K562 (cell line): Measurements from ENCODE around the gene NPEPL1. TPM values are rescaled to one million over a fixed set of nuclear protein-coding genes. Genes with fewer than 3 reads are reported as not detected.

ENCODE experiments used
- C11orf30 ChIP-seq: fragments of 450-650 bp; IDR thresholded peaks from 2 replicates; pipeline ENCODE4 v1.6.1; 2016; ENCODE audit warnings: low read depth, mild to moderate bottlenecking
- CEBPB ChIP-seq: fragments of 450-650 bp; IDR thresholded peaks from 2 replicates; pipeline ENCODE4 v1.6.1; 2016; ENCODE audit warnings: missing genetic modification characterization, missing compliant biosample characterization
- FOXA1 ChIP-seq: fragments of 450-650 bp; IDR thresholded peaks from 2 replicates; pipeline ENCODE4 v1.6.1; 2016; ENCODE audit warnings: mild to moderate bottlenecking, borderline replicate concordance
- FOXJ3 ChIP-seq: sonication (generic); formaldehyde crosslinking; IDR thresholded peaks from 2 replicates; pipeline ENCODE4 v1.4.0; 2020; ENCODE audit warnings: mild to moderate bottlenecking, missing genetic modification reagents
- GATA2 ChIP-seq: sonication (generic); formaldehyde crosslinking; IDR thresholded peaks from 2 replicates; pipeline ENCODE4 v1.4.0; 2020; ENCODE audit warnings: mild to moderate bottlenecking, missing genetic modification reagents
- HINFP ChIP-seq: fragments of 450-650 bp; conservative IDR thresholded peaks from 2 replicates; pipeline ENCODE4 v1.6.1; 2016; ENCODE audit warnings: missing genetic modification characterization, low read depth, mild to moderate bottlenecking, control low read depth, missing compliant biosample characterization
- HNRNPK ChIP-seq: fragments of 200-400 bp; formaldehyde crosslinking; IDR thresholded peaks from one replicate; pipeline ENCODE4 v1.6.1; 2018; ENCODE audit warnings: mild to moderate bottlenecking, low read depth, low read length; ENCODE audit not compliant: poor library complexity, severe bottlenecking
- KLF10 ChIP-seq: fragments of 250-450 bp; sonication (Bioruptor Pico); IDR thresholded peaks from 2 replicates; pipeline ENCODE4 v1.6.1; 2021; ENCODE audit warnings: matching md5 sums
- MAZ ChIP-seq, 2 experiments: fragments of 450-650 bp in 1 of 2; sonication (generic) in 1 of 2; formaldehyde crosslinking; IDR thresholded peaks in 1 of 2; conservative IDR thresholded peaks in 1 of 2; 2 replicates each; pipeline versions ENCODE4 v1.4.0 to v1.5.0; 2020; ENCODE audit warnings: mild to moderate bottlenecking in 1 of 2, missing genetic modification reagents in 1 of 2
- MCM3 ChIP-seq: fragments of 450-650 bp; IDR thresholded peaks from 2 replicates; pipeline ENCODE4 v1.6.1; 2016
- MTA1 ChIP-seq: fragments of 450-650 bp; IDR thresholded peaks from 2 replicates; pipeline ENCODE4 v1.6.1; 2017; ENCODE audit warnings: borderline replicate concordance
- MYBL2 ChIP-seq, 2 experiments: fragments of 450-650 bp in 1 of 2; sonication (generic) in 1 of 2; formaldehyde crosslinking in 1 of 2; IDR thresholded peaks; 2 replicates each; pipeline versions ENCODE4 v1.6.1 to v1.8.1; 2017 to 2022; ENCODE audit warnings: borderline replicate concordance in 1 of 2, inconsistent platforms in 1 of 2, low read depth in 1 of 2, mild to moderate bottlenecking in 1 of 2, missing genetic modification reagents in 1 of 2, moderate library complexity in 1 of 2
- NR2F6 ChIP-seq: fragments of 450-650 bp; formaldehyde crosslinking; IDR thresholded peaks from 2 replicates; pipeline ENCODE4 v1.4.0; 2020; ENCODE audit warnings: mild to moderate bottlenecking
- NR3C1 ChIP-seq: sonication (generic); formaldehyde crosslinking; IDR thresholded peaks from 2 replicates; pipeline ENCODE4 v1.8.1; 2022; ENCODE audit warnings: missing genetic modification reagents
- RBM34 ChIP-seq: fragments of 200-400 bp; formaldehyde crosslinking; IDR thresholded peaks from 2 replicates; pipeline ENCODE4 v1.6.1; 2018; ENCODE audit warnings: low read length, borderline replicate concordance; ENCODE audit not compliant: insufficient read depth
- SMAD3 ChIP-seq: fragments of 450-650 bp; formaldehyde crosslinking; conservative IDR thresholded peaks from 2 replicates; pipeline ENCODE4 v1.4.0; 2020; ENCODE audit warnings: mild to moderate bottlenecking
- TFAM ChIP-seq: fragments of 250-450 bp; sonication (Bioruptor Pico); conservative IDR thresholded peaks from 2 replicates; pipeline ENCODE4 v1.5.0; 2021; ENCODE audit warnings: mild to moderate bottlenecking, moderate library complexity
- ZNF253 ChIP-seq: fragments of 250-450 bp; sonication (Bioruptor Pico); conservative IDR thresholded peaks from 2 replicates; pipeline ENCODE4 v1.6.1; 2021; ENCODE audit warnings: mild to moderate bottlenecking
- ZNF354B ChIP-seq: fragments of 250-450 bp; sonication (Bioruptor Pico); IDR thresholded peaks from 2 replicates; pipeline ENCODE4 v1.4.0; 2020
- polyA plus RNA-seq, 8 experiments: library from polyadenylated mRNA; depleted of rRNA in 4 of 8; stranded (reverse) in 5 of 8; unstranded in 3 of 8; fragments of >200 nt; fragmentation: Nextera tagmentation in 2 of 8; fragmentation: Illumina TruSeq in 1 of 8; extraction: Ambion mirVana in 2 of 8; extraction: Trizol in 1 of 8; gene quantifications; 2 replicates each; pipeline versions ENCODE4 v1.2.1 to v1.2.3, GENCODE V29; 2011 to 2014; ENCODE audit warnings: inconsistent platforms in 1 of 8, missing spikeins in 1 of 8
- total RNA-seq, 7 experiments: library from RNA; depleted of rRNA in 6 of 7; stranded (reverse); fragments of >200 nt in 6 of 7; fragmentation: Illumina TruSeq in 2 of 7; extraction: Trizol in 2 of 7; gene quantifications; 2 replicates each; pipeline versions ENCODE4 v1.2.1 to v1.2.3, GENCODE V29; 2011 to 2021; ENCODE audit warnings: low replicate concordance in 1 of 7
- TF ChIP-seq, protein P1 (sequence below): sonication (generic); formaldehyde crosslinking; IDR thresholded peaks from 2 replicates; pipeline ENCODE4 v1.8.1; 2023; ENCODE audit warnings: mild to moderate bottlenecking, missing genetic modification reagents
- TF ChIP-seq, protein P2 (sequence below): fragments of 250-450 bp; sonication (Bioruptor Pico); IDR thresholded peaks from 2 replicates; pipeline ENCODE4 v1.8.0; 2021; ENCODE audit warnings: borderline replicate concordance, mild to moderate bottlenecking, moderate library complexity; ENCODE audit not compliant: poor library complexity, severe bottlenecking
- TF ChIP-seq, protein P3 (sequence below): IDR thresholded peaks from 2 replicates; pipeline ENCODE4 v1.6.1; 2011; ENCODE audit not compliant: insufficient read length; ENCODE audit errors: extremely low read depth
- TF ChIP-seq, protein P4 (sequence below): sonication (generic); formaldehyde crosslinking; IDR thresholded peaks from 2 replicates; pipeline ENCODE4 v1.5.0; 2020; ENCODE audit warnings: missing genetic modification reagents

NPEPL1 gene
- total and polyA plus RNA-seq, 9 of the 15 experiments (the other 6 are each of a cell fraction or from before 2014, with no cell fraction given): 0.04 to 5.6 (median 0.94) TPM

GRCh38 chr20:58650776-58651558, 41.6 kb upstream of the NPEPL1 start, which contains the start of gene STX16 (continued):
- TF ChIP-seq RBM34: no peak
- TF ChIP-seq, protein P1, sequence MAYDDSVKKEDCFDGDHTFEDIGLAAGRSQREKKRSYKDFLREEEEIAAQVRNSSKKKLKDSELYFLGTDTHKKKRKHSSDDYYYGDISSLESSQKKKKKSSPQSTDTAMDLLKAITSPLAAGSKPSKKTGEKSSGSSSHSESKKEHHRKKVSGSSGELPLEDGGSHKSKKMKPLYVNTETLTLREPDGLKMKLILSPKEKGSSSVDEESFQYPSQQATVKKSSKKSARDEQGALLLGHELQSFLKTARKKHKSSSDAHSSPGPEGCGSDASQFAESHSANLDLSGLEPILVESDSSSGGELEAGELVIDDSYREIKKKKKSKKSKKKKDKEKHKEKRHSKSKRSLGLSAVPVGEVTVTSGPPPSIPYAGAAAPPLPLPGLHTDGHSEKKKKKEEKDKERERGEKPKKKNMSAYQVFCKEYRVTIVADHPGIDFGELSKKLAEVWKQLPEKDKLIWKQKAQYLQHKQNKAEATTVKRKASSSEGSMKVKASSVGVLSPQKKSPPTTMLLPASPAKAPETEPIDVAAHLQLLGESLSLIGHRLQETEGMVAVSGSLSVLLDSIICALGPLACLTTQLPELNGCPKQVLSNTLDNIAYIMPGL (CRISPR knock-in tag): peak; percentile 97
- TF ChIP-seq C11orf30: peak; percentile 99
- peak; percentile 72 to 95 for TF ChIP-seq MAZ (CRISPR knock-in tag; conservative IDR thresholded peaks at IDR 0.05 in 1 of 2, IDR thresholded peaks at IDR 0.05 in 1 of 2)
- 0 out of 2 replicates have a peak, but pooled peaks have one; percentile 47 for TF ChIP-seq ZNF253 (CRISPR knock-in tag)
- TF ChIP-seq, protein P2, sequence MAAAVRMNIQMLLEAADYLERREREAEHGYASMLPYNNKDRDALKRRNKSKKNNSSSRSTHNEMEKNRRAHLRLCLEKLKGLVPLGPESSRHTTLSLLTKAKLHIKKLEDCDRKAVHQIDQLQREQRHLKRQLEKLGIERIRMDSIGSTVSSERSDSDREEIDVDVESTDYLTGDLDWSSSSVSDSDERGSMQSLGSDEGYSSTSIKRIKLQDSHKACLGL (CRISPR knock-in tag): peak; percentile 73
- TF ChIP-seq HINFP (tag): no peak
- TF ChIP-seq MCM3: no peak
- TF ChIP-seq FOXA1: no peak
- peak; percentile 62; the same call in 1 of the 2 replicates for TF ChIP-seq NR3C1 (CRISPR knock-in tag)
- no peak for TF ChIP-seq MTA1
- no peak for TF ChIP-seq GATA2 (CRISPR knock-in tag)
- peak; percentile 82; the same call in 1 of the 2 replicates for TF ChIP-seq NR2F6 (CRISPR knock-in tag)
- TF ChIP-seq, protein P3, sequence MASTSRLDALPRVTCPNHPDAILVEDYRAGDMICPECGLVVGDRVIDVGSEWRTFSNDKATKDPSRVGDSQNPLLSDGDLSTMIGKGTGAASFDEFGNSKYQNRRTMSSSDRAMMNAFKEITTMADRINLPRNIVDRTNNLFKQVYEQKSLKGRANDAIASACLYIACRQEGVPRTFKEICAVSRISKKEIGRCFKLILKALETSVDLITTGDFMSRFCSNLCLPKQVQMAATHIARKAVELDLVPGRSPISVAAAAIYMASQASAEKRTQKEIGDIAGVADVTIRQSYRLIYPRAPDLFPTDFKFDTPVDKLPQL: no peak
- no peak for TF ChIP-seq TFAM (CRISPR knock-in tag)
- TF ChIP-seq SMAD3: 0 out of 2 replicates have a peak, but pooled peaks have one; percentile 80
- TF ChIP-seq FOXJ3: no peak
- no peak for TF ChIP-seq KLF10 (CRISPR knock-in tag)
- TF ChIP-seq, protein P4, sequence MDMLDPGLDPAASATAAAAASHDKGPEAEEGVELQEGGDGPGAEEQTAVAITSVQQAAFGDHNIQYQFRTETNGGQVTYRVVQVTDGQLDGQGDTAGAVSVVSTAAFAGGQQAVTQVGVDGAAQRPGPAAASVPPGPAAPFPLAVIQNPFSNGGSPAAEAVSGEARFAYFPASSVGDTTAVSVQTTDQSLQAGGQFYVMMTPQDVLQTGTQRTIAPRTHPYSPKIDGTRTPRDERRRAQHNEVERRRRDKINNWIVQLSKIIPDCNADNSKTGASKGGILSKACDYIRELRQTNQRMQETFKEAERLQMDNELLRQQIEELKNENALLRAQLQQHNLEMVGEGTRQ (CRISPR knock-in tag): no peak
- no peak for TF ChIP-seq CEBPB (tag)
- TF ChIP-seq MYBL2 (IDR thresholded peaks at IDR 0.05; ENCODE audit: low read depth): no peak
- no peak for TF ChIP-seq MYBL2 (CRISPR knock-in tag; IDR thresholded peaks at IDR 0.05; ENCODE audit: borderline replicate concordance)
- no peak for TF ChIP-seq HNRNPK
- no peak; the same call in 1 of the 2 replicates for TF ChIP-seq ZNF354B (CRISPR knock-in tag)
